SKM-1 treated with dmso at 0.1 percent for 144 hours (cell line): Measurements from ENCODE around the gene PRKCZ.

Experiments used
- DNase-seq: peaks from one replicate; lab custom pipeline; 2025; ENCODE audit not compliant: unreplicated experiment; lab: John Stamatoyannopoulos, UW

PRKCZ gene

GRCh38 chr1:2224631-2225428, 174.6 kb downstream of the PRKCZ start:
- DNase-seq: no peak

GRCh38 chr1:2226525-2227345, 176.5 kb downstream of the PRKCZ start:
- DNase-seq: no peak

GRCh38 chr1:2227346-2228156, 177.3 kb downstream of the PRKCZ start:
- DNase-seq: peak; percentile 91

- no peak for DNase-seq
Observed at GRCh38 chr1:2228157-2228594, 178.0 kb downstream of the PRKCZ start, which contains the start of gene SKI. Gene SKI (plus strand): TSS chr1:2228319. CDS start chr1:2228767, 448 bp downstream.

GRCh38 chr1:2228694-2229036, 178.5 kb downstream of the PRKCZ start:
- no peak for DNase-seq

GRCh38 chr1:2229037-2229864, 179.0 kb downstream of the PRKCZ start:
- no peak for DNase-seq

GRCh38 chr1:2229911-2230731, 179.9 kb downstream of the PRKCZ start:
- DNase-seq: no peak

- no peak for DNase-seq
Observed at GRCh38 chr1:2230781-2231531, 180.7 kb downstream of the PRKCZ start.

- peak; percentile 73 for DNase-seq
Observed at GRCh38 chr1:2231532-2232254, 181.5 kb downstream of the PRKCZ start.

GRCh38 chr1:2232255-2232915, 182.2 kb downstream of the PRKCZ start:
- DNase-seq: no peak

- no peak for DNase-seq
Observed at GRCh38 chr1:2232916-2233438, 182.8 kb downstream of the PRKCZ start.

GRCh38 chr1:2233468-2233867, 183.3 kb downstream of the PRKCZ start:
- DNase-seq: no peak

- DNase-seq: peak; percentile 99
Observed at GRCh38 chr1:2233997-2234761, 184.0 kb downstream of the PRKCZ start.

GRCh38 chr1:2234762-2235113, 184.5 kb downstream of the PRKCZ start:
- no peak for DNase-seq
